ENCODE measurements around the gene TLCD2. TPM values are rescaled to one million over a fixed set of nuclear protein-coding genes. Genes with fewer than 3 reads are reported as not detected.

Gene TLCD2
- total RNA-seq, 1 experiment from 2014 or later: 1.5 TPM

DNA sequence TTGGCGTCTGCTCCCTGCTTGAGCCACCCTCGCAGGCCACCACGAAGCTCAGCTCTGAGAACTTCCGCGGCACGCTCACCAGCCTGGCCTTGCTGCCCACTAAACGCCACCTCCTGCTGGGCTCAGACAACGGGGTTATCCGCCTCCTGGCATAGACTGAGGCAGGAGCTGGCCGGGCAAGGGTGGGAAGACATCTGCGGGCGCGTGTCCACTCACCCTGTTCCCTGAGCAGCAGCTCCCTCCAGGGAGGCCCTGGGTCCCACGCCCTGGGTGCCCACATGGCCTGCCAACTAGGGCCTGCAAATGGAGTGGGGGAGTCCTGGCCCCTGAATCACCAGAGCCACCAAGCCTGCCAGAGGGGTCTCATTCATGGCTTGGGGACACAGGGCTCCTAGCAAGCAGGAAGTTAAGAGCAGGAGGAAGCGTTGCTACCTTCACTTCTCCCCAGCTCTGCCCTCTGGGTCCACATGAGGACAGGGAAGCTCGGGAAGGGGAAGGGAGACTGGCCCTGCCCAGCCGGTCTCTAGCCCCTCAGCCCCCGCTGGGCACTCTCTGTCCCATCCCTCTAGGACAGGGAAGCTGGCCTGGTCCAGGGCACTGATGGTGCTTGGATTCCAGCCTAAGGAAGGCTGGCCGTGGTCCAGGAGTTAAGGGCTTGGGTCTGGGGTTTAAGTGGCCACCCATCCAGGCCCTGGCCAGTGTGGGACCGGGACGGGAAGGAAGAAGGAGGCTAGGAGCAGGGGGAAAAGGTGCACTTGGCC lies 27.5 kb upstream of the TLCD2 start:
- no CpG with 5 or more reads among the region's 21 CpGs for WGBS (ENCODE audit: extremely low coverage, insufficient read length, low lambda C conversion rate)

More for the DNA sequence above, 27.5 kb upstream of the TLCD2 start:
- Histone ChIP-seq H3K4ac (ENCODE audit: low read depth, low read length) (no peak overlapping the region), H2BK20ac (ENCODE audit: low read depth, low read length, poor library complexity, severe bottlenecking) (no peak overlapping the region), H4K20me1 (ENCODE audit: control insufficient read depth, insufficient read depth, insufficient read length) (no peaks in the 10 kb centered on the region), H2BK15ac (ENCODE audit: low read depth, low read length) (no peak overlapping the region), H3K79me1 (ENCODE audit: insufficient read depth, low read depth, low read length, poor library complexity, severe bottlenecking) (no peaks in the 10 kb centered on the region), H3T11ph (ENCODE audit: low read length) (no peak overlapping the region), H4K5ac (ENCODE audit: insufficient read length, low read depth, low read length) (no peak overlapping the region), H2AFZ (ENCODE audit: low read length) (no peak overlapping the region), H3K27me3 (ENCODE audit: insufficient read depth, low read length) (no peaks in the 10 kb centered on the region), H3K56ac (ENCODE audit: insufficient read length, low read depth, low read length) (no peak overlapping the region), H4K91ac (ENCODE audit: insufficient read length, low read depth, low read length) (no peak overlapping the region), H2BK12ac (ENCODE audit: insufficient read length, low read depth, low read length) (no peak overlapping the region), H3K9ac (ENCODE audit: extremely low read depth, insufficient read length, low read length) (no peak overlapping the region), H4K8ac (replicated peaks; ENCODE audit: insufficient read length, low read depth, low read length) (no peak overlapping the region), H3K4me2 (ENCODE audit: insufficient read depth, insufficient read length, low read length) (no peak overlapping the region), H3K9me3 (ENCODE audit: control insufficient read depth, low read depth, low read length) (no peaks in the 10 kb centered on the region), H3K14ac (ENCODE audit: insufficient read depth, low read length) (no peak overlapping the region; the same call in 1 of the 2 replicates), H3K27ac (ENCODE audit: insufficient read length, low read depth, low read length) (no peak overlapping the region), H3K79me2 (ENCODE audit: insufficient read depth, low read length) (no peaks in the 10 kb centered on the region), H3K4me1 (ENCODE audit: insufficient read depth, low read length) (no peaks in the 10 kb centered on the region; the same call in 1 of the 2 replicates), H2AK5ac (ENCODE audit: insufficient read length, low read length) (no peak overlapping the region), H3K23me2 (ENCODE audit: insufficient read length, low read depth, low read length, poor library complexity, severe bottlenecking) (no peaks in the 10 kb centered on the region), H3K23ac (ENCODE audit: insufficient read length, low read depth, low read length) (no peak overlapping the region), H2BK120ac (ENCODE audit: low read depth, low read length, poor library complexity, severe bottlenecking) (no peak overlapping the region), H3K18ac (ENCODE audit: insufficient read length, low read depth, low read length) (no peak overlapping the region), H2BK5ac (ENCODE audit: insufficient read length, low read length) (no peak overlapping the region)
- peaks cover 6 to 14% of the 10 kb centered on the region in 2 experiments; a peak in 2 of 4 replicates for H3K4me1 Mint-ChIP-seq
- H3K4me3 Mint-ChIP-seq: no peak overlapping the region
- H3K27ac Mint-ChIP-seq: peak overlapping the region in 1 of 3 experiments; percentile 89; a peak in 1 of 7 replicates
- peaks cover 0 to 7% (median 3%) of the 10 kb centered on the region in 3 experiments; a peak in 3 of 7 replicates for H3K36me3 Mint-ChIP-seq (ENCODE audit: insufficient read depth in 1 of 3, low read depth in 3 of 3)
- TF ChIP-seq, protein P1, sequence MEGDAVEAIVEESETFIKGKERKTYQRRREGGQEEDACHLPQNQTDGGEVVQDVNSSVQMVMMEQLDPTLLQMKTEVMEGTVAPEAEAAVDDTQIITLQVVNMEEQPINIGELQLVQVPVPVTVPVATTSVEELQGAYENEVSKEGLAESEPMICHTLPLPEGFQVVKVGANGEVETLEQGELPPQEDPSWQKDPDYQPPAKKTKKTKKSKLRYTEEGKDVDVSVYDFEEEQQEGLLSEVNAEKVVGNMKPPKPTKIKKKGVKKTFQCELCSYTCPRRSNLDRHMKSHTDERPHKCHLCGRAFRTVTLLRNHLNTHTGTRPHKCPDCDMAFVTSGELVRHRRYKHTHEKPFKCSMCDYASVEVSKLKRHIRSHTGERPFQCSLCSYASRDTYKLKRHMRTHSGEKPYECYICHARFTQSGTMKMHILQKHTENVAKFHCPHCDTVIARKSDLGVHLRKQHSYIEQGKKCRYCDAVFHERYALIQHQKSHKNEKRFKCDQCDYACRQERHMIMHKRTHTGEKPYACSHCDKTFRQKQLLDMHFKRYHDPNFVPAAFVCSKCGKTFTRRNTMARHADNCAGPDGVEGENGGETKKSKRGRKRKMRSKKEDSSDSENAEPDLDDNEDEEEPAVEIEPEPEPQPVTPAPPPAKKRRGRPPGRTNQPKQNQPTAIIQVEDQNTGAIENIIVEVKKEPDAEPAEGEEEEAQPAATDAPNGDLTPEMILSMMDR (conservative IDR thresholded peaks at IDR 0.05): no peak
- peaks cover 0 to 19% of the 10 kb centered on the region in 2 experiments; a peak in 1 of 5 replicates for H3K9me3 Mint-ChIP-seq
- H3K27me3 Mint-ChIP-seq (ENCODE audit: low read depth): peaks cover 1% of the 10 kb centered on the region; the same call in 1 of the 2 replicates
- DNase-seq: no peak

All from H9 (cell line).